Measurements from ENCODE around the gene MPZL2. TPM values are rescaled to one million over a fixed set of nuclear protein-coding genes. Genes with fewer than 3 reads are reported as not detected.

Gene MPZL2
- total RNA-seq, 2 donors from 2014 or later: 0.50 to 0.99 TPM

- H3K27ac Mint-ChIP-seq: peak overlapping the region; percentile 75
- peaks cover 30% of the 10 kb centered on the region for H3K4me1 Mint-ChIP-seq
- no peak for DNase-seq
- ATAC-seq: no peak
- peaks cover 13% of the 10 kb centered on the region for H3K36me3 Mint-ChIP-seq (ENCODE audit: low read depth)
- no peaks in the 10 kb centered on the region for H3K27me3 Mint-ChIP-seq
- no peaks in the 10 kb centered on the region for H3K9me3 ChIP-seq (ENCODE audit: control insufficient read depth, low read length, poor library complexity, severe bottlenecking)
- H3K4me3 Mint-ChIP-seq: no peak overlapping the region
Measured at GRCh38 chr11:118232659-118233058, 31.4 kb downstream of the MPZL2 start.

- Mint-ChIP-seq H3K4me3 (no peak overlapping the region), H3K27ac (no peak overlapping the region), H3K27me3 (no peaks in the 10 kb centered on the region), H3K4me1 (peaks cover 39% of the 10 kb centered on the region), H3K36me3 (ENCODE audit: low read depth) (peaks cover 13% of the 10 kb centered on the region)
- ATAC-seq (no peak), DNase-seq (no peak)
- no peaks in the 10 kb centered on the region for H3K9me3 ChIP-seq (ENCODE audit: control insufficient read depth, low read length, poor library complexity, severe bottlenecking)
Measured at GRCh38 chr11:118231461-118231860, 32.6 kb downstream of the MPZL2 start.

GRCh38 chr11:118230088-118230487 is 34.0 kb downstream of the MPZL2 start:
- H3K4me1 Mint-ChIP-seq: peaks cover 39% of the 10 kb centered on the region
- H3K27me3 Mint-ChIP-seq: no peaks in the 10 kb centered on the region
- ATAC-seq (peak; percentile 68), DNase-seq (peak in 2 of 3 donors; percentile 32 to 33)
- H3K27ac Mint-ChIP-seq: no peak overlapping the region
- H3K9me3 ChIP-seq (ENCODE audit: control insufficient read depth, low read length, poor library complexity, severe bottlenecking): no peaks in the 10 kb centered on the region
- peaks cover 8% of the 10 kb centered on the region for H3K36me3 Mint-ChIP-seq (ENCODE audit: low read depth)
- H3K4me3 Mint-ChIP-seq: no peak overlapping the region

- peaks cover 41% of the 10 kb centered on the region for H3K4me1 Mint-ChIP-seq
- ATAC-seq (no peak), DNase-seq (no peak)
- H3K4me3 Mint-ChIP-seq: peak overlapping the region; percentile 51
- peaks cover 6% of the 10 kb centered on the region for H3K36me3 Mint-ChIP-seq (ENCODE audit: low read depth)
- H3K9me3 ChIP-seq (ENCODE audit: control insufficient read depth, low read length, poor library complexity, severe bottlenecking): no peaks in the 10 kb centered on the region
- H3K27ac Mint-ChIP-seq: no peak overlapping the region
- H3K27me3 Mint-ChIP-seq: no peaks in the 10 kb centered on the region
Measured at GRCh38 chr11:118229274-118229847, 34.7 kb downstream of the MPZL2 start.

GRCh38 chr11:118227865-118228785 is 36.0 kb downstream of the MPZL2 start:
- peaks cover 2% of the 10 kb centered on the region for H3K36me3 Mint-ChIP-seq (ENCODE audit: low read depth)
- H3K9me3 ChIP-seq (ENCODE audit: control insufficient read depth, low read length, poor library complexity, severe bottlenecking): no peaks in the 10 kb centered on the region
- H3K4me3 Mint-ChIP-seq: peak overlapping the region; percentile 58
- H3K4me1 Mint-ChIP-seq: peaks cover 45% of the 10 kb centered on the region
- ATAC-seq (peak; percentile 46), DNase-seq (no peak)
- no peak overlapping the region for H3K27ac Mint-ChIP-seq
- H3K27me3 Mint-ChIP-seq: no peaks in the 10 kb centered on the region

GRCh38 chr11:118226781-118227180 is 37.3 kb downstream of the MPZL2 start:
- no peaks in the 10 kb centered on the region for H3K9me3 ChIP-seq (ENCODE audit: control insufficient read depth, low read length, poor library complexity, severe bottlenecking)
- no peak overlapping the region for H3K27ac Mint-ChIP-seq
- no peak for ATAC-seq
- no peaks in the 10 kb centered on the region for H3K36me3 Mint-ChIP-seq (ENCODE audit: low read depth)
- no peak for DNase-seq
- peak overlapping the region; percentile 71 for H3K4me3 Mint-ChIP-seq
- H3K4me1 Mint-ChIP-seq: peaks cover 50% of the 10 kb centered on the region
- H3K27me3 Mint-ChIP-seq: no peaks in the 10 kb centered on the region

- no peaks in the 10 kb centered on the region for H3K9me3 ChIP-seq (ENCODE audit: control insufficient read depth, low read length, poor library complexity, severe bottlenecking)
- DNase-seq (no peak), ATAC-seq (no peak)
- peaks cover 54% of the 10 kb centered on the region for H3K4me1 Mint-ChIP-seq
- H3K36me3 Mint-ChIP-seq (ENCODE audit: low read depth): no peaks in the 10 kb centered on the region
- H3K27me3 Mint-ChIP-seq: no peaks in the 10 kb centered on the region
- no peak overlapping the region for H3K27ac Mint-ChIP-seq
- peak overlapping the region; percentile 71 for H3K4me3 Mint-ChIP-seq
Measured at GRCh38 chr11:118226296-118226695, 37.8 kb downstream of the MPZL2 start.

- Mint-ChIP-seq H3K4me1 (peaks cover 65% of the 10 kb centered on the region), H3K27ac (peak within 1 kb of the TSS; percentile 95), H3K4me3 (peak within 1 kb of the TSS; percentile 96), H3K36me3 (ENCODE audit: low read depth) (no peaks in the 10 kb centered on the region), H3K27me3 (no peaks in the 10 kb centered on the region)
- H3K9me3 ChIP-seq (ENCODE audit: control insufficient read depth, low read length, poor library complexity, severe bottlenecking): no peaks in the 10 kb centered on the region
- ATAC-seq (peak; percentile 86), DNase-seq (peak in 2 of 3 donors; percentile 49 to 50)
Measured at GRCh38 chr11:118224511-118225188, 39.4 kb downstream of the MPZL2 start, which contains the start of gene JAML. TSS of gene JAML (minus strand) at chr11:118225011. CDS start at chr11:118214866, 10,145 bp downstream.

- no peaks in the 10 kb centered on the region for H3K9me3 ChIP-seq (ENCODE audit: control insufficient read depth, low read length, poor library complexity, severe bottlenecking)
- Mint-ChIP-seq H3K4me1 (peaks cover 67% of the 10 kb centered on the region), H3K27ac (peak overlapping the region; percentile 95), H3K4me3 (peak overlapping the region; percentile 96), H3K27me3 (no peaks in the 10 kb centered on the region), H3K36me3 (ENCODE audit: low read depth) (no peaks in the 10 kb centered on the region)
- no peak for DNase-seq
- ATAC-seq: peak; percentile 35
Measured at GRCh38 chr11:118223992-118224391, 40.1 kb downstream of the MPZL2 start.

- DNase-seq (no peak), ATAC-seq (no peak)
- H3K4me3 Mint-ChIP-seq: peak overlapping the region; percentile 96
- H3K27me3 Mint-ChIP-seq: no peaks in the 10 kb centered on the region
- H3K27ac Mint-ChIP-seq: peak overlapping the region; percentile 95
- H3K36me3 Mint-ChIP-seq (ENCODE audit: low read depth): no peaks in the 10 kb centered on the region
- peaks cover 69% of the 10 kb centered on the region for H3K4me1 Mint-ChIP-seq
- H3K9me3 ChIP-seq (ENCODE audit: control insufficient read depth, low read length, poor library complexity, severe bottlenecking): no peaks in the 10 kb centered on the region
Measured at GRCh38 chr11:118223570-118223969, 40.5 kb downstream of the MPZL2 start.

GRCh38 chr11:118222437-118222836 is 41.7 kb downstream of the MPZL2 start:
- DNase-seq (no peak), ATAC-seq (no peak)
- Mint-ChIP-seq H3K36me3 (ENCODE audit: low read depth) (no peaks in the 10 kb centered on the region), H3K4me1 (peaks cover 70% of the 10 kb centered on the region), H3K27ac (peak overlapping the region; percentile 95), H3K4me3 (peak overlapping the region; percentile 81), H3K27me3 (no peaks in the 10 kb centered on the region)
- no peaks in the 10 kb centered on the region for H3K9me3 ChIP-seq (ENCODE audit: control insufficient read depth, low read length, poor library complexity, severe bottlenecking)

GRCh38 chr11:118221419-118221818 is 42.7 kb downstream of the MPZL2 start:
- Mint-ChIP-seq H3K27me3 (no peaks in the 10 kb centered on the region), H3K36me3 (ENCODE audit: low read depth) (no peaks in the 10 kb centered on the region), H3K4me1 (peaks cover 73% of the 10 kb centered on the region), H3K27ac (peak overlapping the region; percentile 95), H3K4me3 (peak overlapping the region; percentile 77)
- no peaks in the 10 kb centered on the region for H3K9me3 ChIP-seq (ENCODE audit: control insufficient read depth, low read length, poor library complexity, severe bottlenecking)
- DNase-seq: no peak
- ATAC-seq: no peak

- no peaks in the 10 kb centered on the region for H3K9me3 ChIP-seq (ENCODE audit: control insufficient read depth, low read length, poor library complexity, severe bottlenecking)
- no peak for DNase-seq
- H3K27me3 Mint-ChIP-seq: no peaks in the 10 kb centered on the region
- H3K27ac Mint-ChIP-seq: peak overlapping the region; percentile 95
- H3K36me3 Mint-ChIP-seq (ENCODE audit: low read depth): no peaks in the 10 kb centered on the region
- H3K4me1 Mint-ChIP-seq: peaks cover 73% of the 10 kb centered on the region
- peak overlapping the region; percentile 77 for H3K4me3 Mint-ChIP-seq
- no peak for ATAC-seq
Measured at GRCh38 chr11:118219732-118220131, 44.4 kb downstream of the MPZL2 start.
